GM12891 (cell line): Measurements from ENCODE around the gene BACH2.
"Not testable (repeated sequence)": the region's sequence is repeated elsewhere in the genome, so short reads cannot be mapped to it uniquely, and the experiment has no call there.

Experiments used
- POLR2A ChIP-seq: IDR thresholded peaks from 2 replicates; pipeline ENCODE4 v1.6.1; 2011; ENCODE audit warnings: low read depth, low read length, control low read depth
- POLR2AphosphoS5 ChIP-seq: IDR thresholded peaks from 2 replicates; pipeline ENCODE4 v1.6.1; 2011; ENCODE audit warnings: low read depth, low read length, control low read depth
- SPI1 ChIP-seq: IDR thresholded peaks from 2 replicates; pipeline ENCODE4 v1.6.1; 2011; ENCODE audit warnings: low read depth, low read length, control low read depth
- TAF1 ChIP-seq: IDR thresholded peaks from 2 replicates; pipeline ENCODE4 v1.6.1; 2011; ENCODE audit warnings: low read depth, low read length, control low read depth

DNA sequence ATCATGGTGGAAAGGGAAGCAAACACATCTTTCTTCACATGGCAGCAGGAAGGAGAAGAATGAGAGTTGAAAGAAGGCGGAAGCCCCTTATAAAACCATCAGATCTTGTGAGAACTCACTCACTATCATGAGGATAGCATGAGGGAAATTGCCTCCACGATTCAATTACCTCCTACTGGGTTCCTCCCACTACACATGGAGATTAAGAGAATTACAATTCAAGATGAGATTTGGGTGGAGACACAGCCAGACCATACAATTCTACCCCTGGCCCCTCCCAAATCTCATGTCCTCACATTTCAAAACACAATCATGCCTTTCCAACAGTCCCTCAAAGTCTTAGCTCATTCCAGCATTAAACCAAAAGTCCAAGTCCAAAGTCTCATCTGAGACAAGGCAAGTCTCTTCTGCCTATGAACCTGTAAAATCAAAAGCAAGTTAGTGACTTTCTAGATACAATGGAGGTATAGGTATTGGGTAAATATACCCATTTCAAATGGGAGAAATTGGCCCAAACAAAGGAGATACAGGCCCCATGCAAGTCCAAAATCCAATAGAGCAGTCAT lies 36.4 kb upstream of the BACH2 start:
- TF ChIP-seq POLR2A, POLR2AphosphoS5, TAF1, SPI1: not testable (repeated sequence)
